ENCODE measurements around the gene CCDC116. TPM values are rescaled to one million over a fixed set of nuclear protein-coding genes. Genes with fewer than 3 reads are reported as not detected.

The CCDC116 gene
- total RNA-seq, 4 donors from 2014 or later: 1.5 to 3.5 TPM; not detected in 2

- Histone ChIP-seq H3K4me1 (peaks cover 0 to 7% of the 10 kb centered on the region in 2 donors), H3K4me3 (peak within 1 kb of the TSS; percentile 55 to 90), H3K27me3 (no peaks in the 10 kb centered on the region), H3K9me3 (no peaks in the 10 kb centered on the region), H3K27ac (peak within 1 kb of the TSS; percentile 52 to 83), H3K36me3 (no peaks in the 10 kb centered on the region)
- TF ChIP-seq CTCF (IDR thresholded peaks at IDR 0.05): peak in 2 of 4 experiments; percentile 49 to 92
- peak in 1 of 2 donors; percentile 63 for TF ChIP-seq POLR2A (IDR thresholded peaks at IDR 0.05)
- DNase-seq: peak; percentile 90 to 94
- intact Hi-C loops (cut with DNase I; ENCODE audit: low total_unique reads): no loop called here
Observed at GRCh38 chr22:21629255-21630149, 3.1 kb upstream of the CCDC116 start, which contains the start of gene YDJC. YDJC (minus strand) TSS chr22:21630022; CDS start chr22:21630014, 8 bp downstream.

- intact Hi-C loops (cut with DNase I; ENCODE audit: low total_unique reads): no loop called here
Observed at GRCh38 chr22:21631025-21631424, 1.5 kb upstream of the CCDC116 start.

GRCh38 chr22:21632931-21633330 lies 371 bp downstream of the CCDC116 start:
- H3K4me1 ChIP-seq: peaks cover 0 to 7% of the 10 kb centered on the region in 2 donors
- DNase-seq: no peak
- no peaks in the 10 kb centered on the region for H3K9me3 ChIP-seq
- H3K27ac ChIP-seq: no peak overlapping the region
- intact Hi-C loops (cut with DNase I; ENCODE audit: low total_unique reads): no loop called here
- no peak overlapping the region for H3K4me3 ChIP-seq
- no peaks in the 10 kb centered on the region for H3K36me3 ChIP-seq
- TF ChIP-seq CTCF (IDR thresholded peaks at IDR 0.05) (no peak), POLR2A (IDR thresholded peaks at IDR 0.05) (no peak)
- H3K27me3 ChIP-seq: no peaks in the 10 kb centered on the region

More at GRCh38 chr22:21631025-21631424, 1.5 kb upstream of the CCDC116 start:
- Histone ChIP-seq H3K27ac (no peak overlapping the region), H3K4me1 (peaks cover 0 to 7% of the 10 kb centered on the region in 2 donors), H3K4me3 (no peak overlapping the region), H3K36me3 (no peaks in the 10 kb centered on the region), H3K27me3 (no peaks in the 10 kb centered on the region), H3K9me3 (no peaks in the 10 kb centered on the region)
- DNase-seq: no peak
- TF ChIP-seq CTCF (IDR thresholded peaks at IDR 0.05) (no peak), POLR2A (IDR thresholded peaks at IDR 0.05) (no peak)

GRCh38 chr22:21633481-21633880 lies 921 bp downstream of the CCDC116 start:
- TF ChIP-seq CTCF (IDR thresholded peaks at IDR 0.05): no peak
- no peak for TF ChIP-seq POLR2A (IDR thresholded peaks at IDR 0.05)
- H3K27me3 ChIP-seq: no peaks in the 10 kb centered on the region
- no peak overlapping the region for H3K27ac ChIP-seq
- no peak for DNase-seq
- H3K4me1 ChIP-seq: peaks cover 0 to 7% of the 10 kb centered on the region in 2 donors
- H3K4me3 ChIP-seq: no peak overlapping the region
- H3K36me3 ChIP-seq: no peaks in the 10 kb centered on the region
- no peaks in the 10 kb centered on the region for H3K9me3 ChIP-seq
- intact Hi-C loops (cut with DNase I; ENCODE audit: low total_unique reads): no loop called here

GRCh38 chr22:21634081-21634480 lies 1.5 kb downstream of the CCDC116 start:
- H3K4me3 ChIP-seq: no peak overlapping the region
- no peaks in the 10 kb centered on the region for H3K27me3 ChIP-seq
- intact Hi-C loops (cut with DNase I; ENCODE audit: low total_unique reads): no loop called here
- DNase-seq: no peak
- no peaks in the 10 kb centered on the region for H3K9me3 ChIP-seq
- peaks cover 0 to under 1% of the 10 kb centered on the region in 2 donors for H3K4me1 ChIP-seq
- H3K27ac ChIP-seq: no peak overlapping the region
- no peaks in the 10 kb centered on the region for H3K36me3 ChIP-seq
- TF ChIP-seq CTCF (IDR thresholded peaks at IDR 0.05) (no peak), POLR2A (IDR thresholded peaks at IDR 0.05) (no peak)

Measured in uterus (tissue), 4 donors.